OCI-LY3 (cell line): ENCODE results near the gene AFP.

Experiments used
- EZH2phosphoT487 ChIP-seq: fragments of 200-600 bp; shearing (Covaris generic); IDR thresholded peaks from 2 replicates; pipeline ENCODE4 v1.6.1; 2018; ENCODE audit warnings: antibody characterized with exemption, mixed run types, low read depth
- TF ChIP-seq, protein P1 (sequence below): fragments of 200-600, 300-600 bp; sonication (generic); IDR thresholded peaks from 2 replicates; pipeline ENCODE4 v1.5.1; 2014; ENCODE audit warnings: antibody characterized with exemption, low read length, low read depth

DNA sequence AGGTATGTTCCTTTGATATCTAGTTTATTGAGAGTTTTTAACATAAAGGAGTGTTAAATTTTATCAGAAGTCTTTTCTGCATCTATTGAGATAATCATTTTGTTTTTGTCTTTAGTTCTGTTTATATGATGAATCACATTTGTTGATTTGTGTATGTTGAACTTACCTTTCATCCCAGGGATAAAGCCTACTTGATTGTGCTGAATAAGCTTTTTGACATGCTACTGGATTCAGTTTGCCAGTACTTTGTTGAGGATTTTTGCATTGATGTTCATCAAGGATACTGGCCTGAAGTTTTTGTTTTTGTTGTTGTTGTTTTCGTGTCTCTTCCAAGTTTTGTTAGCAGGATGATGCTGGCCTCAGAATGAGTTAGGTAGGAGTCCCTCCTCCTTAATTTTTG, 34.7 kb downstream of the AFP start:
- TF ChIP-seq, protein P1, sequence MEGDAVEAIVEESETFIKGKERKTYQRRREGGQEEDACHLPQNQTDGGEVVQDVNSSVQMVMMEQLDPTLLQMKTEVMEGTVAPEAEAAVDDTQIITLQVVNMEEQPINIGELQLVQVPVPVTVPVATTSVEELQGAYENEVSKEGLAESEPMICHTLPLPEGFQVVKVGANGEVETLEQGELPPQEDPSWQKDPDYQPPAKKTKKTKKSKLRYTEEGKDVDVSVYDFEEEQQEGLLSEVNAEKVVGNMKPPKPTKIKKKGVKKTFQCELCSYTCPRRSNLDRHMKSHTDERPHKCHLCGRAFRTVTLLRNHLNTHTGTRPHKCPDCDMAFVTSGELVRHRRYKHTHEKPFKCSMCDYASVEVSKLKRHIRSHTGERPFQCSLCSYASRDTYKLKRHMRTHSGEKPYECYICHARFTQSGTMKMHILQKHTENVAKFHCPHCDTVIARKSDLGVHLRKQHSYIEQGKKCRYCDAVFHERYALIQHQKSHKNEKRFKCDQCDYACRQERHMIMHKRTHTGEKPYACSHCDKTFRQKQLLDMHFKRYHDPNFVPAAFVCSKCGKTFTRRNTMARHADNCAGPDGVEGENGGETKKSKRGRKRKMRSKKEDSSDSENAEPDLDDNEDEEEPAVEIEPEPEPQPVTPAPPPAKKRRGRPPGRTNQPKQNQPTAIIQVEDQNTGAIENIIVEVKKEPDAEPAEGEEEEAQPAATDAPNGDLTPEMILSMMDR = no peak
- TF ChIP-seq EZH2phosphoT487 = no peak
